ENCODE results near the gene MPP4. TPM values are rescaled to one million over a fixed set of nuclear protein-coding genes. Genes with fewer than 3 reads are reported as not detected.
A peak's percentile ranks its signal among the peaks of the same experiment; 100 is the strongest.

The MPP4 gene
- total and polyA plus RNA-seq, 2 of the 13 experiments (the other 11 are each of a cell fraction or from before 2014, with no cell fraction given) = not detected

GRCh38 chr2:201642579-201643215, 55.7 kb downstream of the MPP4 start (continued):
- TF ChIP-seq ZBTB40 (IDR thresholded peaks at IDR 0.05) (no peak), ZBTB40 (CRISPR knock-in tag; IDR thresholded peaks at IDR 0.05) (peak; percentile 41; the same call in 1 of the 2 replicates), ZFX (CRISPR knock-in tag; IDR thresholded peaks at IDR 0.05; ENCODE audit: low read depth) (peak; percentile 85), CCDC6 (CRISPR knock-in tag; IDR thresholded peaks at IDR 0.05) (no peak; the same call in none of the 2 replicates), MXD3 (CRISPR knock-in tag; IDR thresholded peaks at IDR 0.05) (peak; percentile 23; the same call in 1 of the 2 replicates), ZEB1 (IDR thresholded peaks at IDR 0.05; ENCODE audit: insufficient replicate concordance, low read depth) (peak; percentile 1), ZNF564 (CRISPR knock-in tag; IDR thresholded peaks at IDR 0.05) (no peak), ZFP41 (CRISPR knock-in tag; IDR thresholded peaks at IDR 0.05; ENCODE audit: borderline replicate concordance) (no peak), ARID5B (CRISPR knock-in tag; IDR thresholded peaks at IDR 0.05) (no peak), RORA (CRISPR knock-in tag; IDR thresholded peaks at IDR 0.05) (no peak), NR2F1 (CRISPR knock-in tag; IDR thresholded peaks at IDR 0.05) (no peak; a peak in 1 of 4 replicates), CSRNP1 (CRISPR knock-in tag; IDR thresholded peaks at IDR 0.05) (peak; percentile 79), ZNF34 (CRISPR knock-in tag; IDR thresholded peaks at IDR 0.05; ENCODE audit: borderline replicate concordance) (no peak), PAX8 (CRISPR knock-in tag; IDR thresholded peaks at IDR 0.05; ENCODE audit: borderline replicate concordance) (no peak)
